Activated CD8-positive, alpha-beta memory T cell treated with anti-CD3 and anti-CD28 coated beads for 4 hours (primary cell): ENCODE measurements around the gene PDCL3.

ENCODE experiments used
- DNase-seq, 2 donors: peaks; one replicate each; pipeline ENCODE4 v3.0.0-alpha.2; 2020; ENCODE audit warnings: low read depth in 2 of 2

The PDCL3 gene

GRCh38 chr2:100562613-100563406, at the start of gene PDCL3:
TSS of gene PDCL3 (plus strand) at chr2:100562993. CDS start at chr2:100563068, 75 bp downstream.
- DNase-seq = peak; percentile 83 to 85

- no peak for DNase-seq
These were observed 49.1 kb upstream of the PDCL3 start for GRCh38 chr2:100513650-100514049.

DNA sequence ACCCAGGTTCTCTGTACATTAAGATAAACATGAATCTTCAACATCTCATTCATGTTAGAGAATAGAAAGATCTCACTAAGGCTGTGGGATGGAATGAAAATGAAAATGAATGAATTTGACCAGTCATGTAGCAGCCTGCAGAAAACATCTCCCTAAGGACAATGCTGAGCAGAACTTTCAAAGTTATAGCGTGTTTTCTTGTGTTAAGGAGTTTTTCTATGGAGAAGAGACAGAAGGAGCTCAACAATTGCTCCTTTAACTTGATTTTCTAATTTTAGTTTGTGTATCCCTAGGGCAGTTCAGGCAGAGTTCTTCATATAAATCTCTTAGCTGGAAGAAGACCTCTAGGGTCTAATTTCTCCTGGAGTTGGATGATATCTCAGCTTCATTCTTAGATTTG, 45.2 kb upstream of the PDCL3 start:
- no peak for DNase-seq

GRCh38 chr2:100518801-100519200, 44.0 kb upstream of the PDCL3 start:
- no peak for DNase-seq

- no peak for DNase-seq
These were observed 42.6 kb upstream of the PDCL3 start for GRCh38 chr2:100520224-100520623.

- no peak for DNase-seq
These were observed 40.4 kb upstream of the PDCL3 start for GRCh38 chr2:100522430-100522829.

DNA sequence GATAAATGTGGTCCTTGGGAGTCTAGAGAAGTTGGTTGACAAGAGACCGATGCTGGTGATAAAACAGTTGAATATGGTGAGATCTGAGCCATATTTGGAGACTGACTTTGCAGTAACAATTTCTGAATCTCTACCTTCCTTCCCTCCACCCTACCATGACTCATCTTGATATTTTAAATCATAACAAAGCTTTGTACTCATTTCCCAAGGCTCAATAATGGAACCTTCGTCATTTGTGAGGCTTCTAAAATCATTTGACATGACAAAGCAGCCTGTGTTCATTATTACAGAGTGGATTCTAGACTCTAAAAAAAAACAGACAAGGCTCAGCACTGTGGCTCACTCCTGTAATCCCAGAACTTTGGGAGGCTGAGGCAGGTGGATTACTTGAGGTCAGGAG, 38.5 kb upstream of the PDCL3 start:
- DNase-seq = no peak

DNA sequence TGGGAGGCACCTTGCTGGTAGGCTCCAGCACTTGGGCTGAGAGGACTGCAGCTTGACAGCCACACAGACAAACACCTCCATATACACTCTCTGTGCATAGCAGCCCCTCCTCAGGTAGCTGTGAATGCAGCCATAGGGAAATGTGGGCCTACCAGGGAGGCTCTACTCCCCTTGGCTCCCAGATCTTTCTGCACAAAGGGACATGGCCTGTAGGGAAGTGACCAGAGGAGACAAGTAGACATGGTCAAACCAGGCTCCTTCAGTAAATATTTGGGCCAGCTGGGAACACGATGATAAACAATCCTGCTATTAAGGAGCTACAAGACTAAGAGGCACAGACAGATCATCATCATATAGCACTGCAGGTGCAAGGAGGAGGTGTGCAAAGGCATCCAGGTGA, 35.9 kb upstream of the PDCL3 start:
- DNase-seq = no peak

DNA sequence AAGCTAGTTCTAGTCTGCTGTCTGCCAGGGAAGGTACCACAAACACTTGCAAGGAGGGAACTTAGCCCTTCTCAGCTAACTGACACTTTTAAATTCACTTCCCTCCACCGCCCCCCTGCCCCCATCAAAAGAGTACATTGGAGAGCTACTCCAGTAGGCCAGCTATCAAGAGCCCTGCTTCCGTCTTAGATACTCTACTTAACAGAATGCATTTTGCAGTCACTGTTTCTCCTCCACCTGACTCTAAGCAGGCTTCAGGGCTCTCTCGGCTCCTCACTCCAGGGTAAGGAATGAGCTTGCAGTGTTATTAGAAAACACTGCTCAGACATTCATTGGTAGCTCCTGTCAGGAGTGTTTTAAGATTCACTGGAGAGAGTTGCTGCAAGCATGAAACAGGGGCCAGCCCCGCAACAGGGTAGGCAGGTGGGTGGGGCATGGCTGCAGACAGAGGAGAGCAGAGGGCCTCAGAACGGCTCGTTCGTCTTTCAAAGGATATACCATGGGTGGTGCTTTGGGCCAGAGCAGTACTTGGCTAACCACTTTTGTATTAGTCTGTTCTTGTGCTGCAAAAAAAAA, 35.3 kb upstream of the PDCL3 start:
- DNase-seq = no peak

- DNase-seq = no peak
These were observed 33.6 kb upstream of the PDCL3 start for GRCh38 chr2:100529176-100529575.

DNA sequence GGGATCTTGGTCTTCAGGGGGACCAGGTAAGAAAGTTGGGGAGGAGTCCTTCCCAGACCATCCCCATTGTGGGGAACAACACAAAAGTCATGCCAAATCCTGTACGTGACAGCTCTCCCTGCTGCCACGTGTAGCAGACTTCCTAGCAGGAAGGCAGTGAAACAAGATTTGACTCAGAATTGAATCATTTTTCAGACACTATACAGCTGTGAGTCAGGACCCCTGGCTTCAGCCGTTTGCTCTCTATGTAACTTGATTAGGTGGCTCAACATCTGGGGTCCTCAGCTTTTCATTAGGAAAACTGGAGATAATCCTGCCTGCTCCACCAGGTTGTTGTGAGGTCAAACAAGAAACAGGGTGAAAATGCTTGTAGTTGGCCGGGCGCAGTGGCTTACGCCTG, 32.9 kb upstream of the PDCL3 start:
- DNase-seq = no peak

DNA sequence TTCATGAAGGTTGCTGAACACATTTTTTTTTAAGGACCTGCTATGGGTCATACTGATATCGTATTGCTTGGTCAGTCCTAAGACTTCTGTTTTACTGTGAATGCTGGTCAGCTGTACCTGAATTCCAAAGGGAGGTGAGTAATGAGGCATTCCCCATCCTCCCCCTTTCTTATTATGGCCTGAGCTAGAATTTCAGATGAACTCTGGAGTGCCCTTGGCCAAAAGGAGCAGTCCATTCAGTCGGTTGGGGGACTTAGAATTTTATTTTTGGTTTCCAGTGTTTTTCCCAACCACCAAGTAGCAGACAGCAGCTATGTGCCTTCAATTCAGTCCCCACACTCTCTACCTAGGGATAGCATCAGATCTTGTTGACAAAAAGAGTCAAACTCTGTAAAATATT, 26.9 kb upstream of the PDCL3 start:
- no peak for DNase-seq

DNA sequence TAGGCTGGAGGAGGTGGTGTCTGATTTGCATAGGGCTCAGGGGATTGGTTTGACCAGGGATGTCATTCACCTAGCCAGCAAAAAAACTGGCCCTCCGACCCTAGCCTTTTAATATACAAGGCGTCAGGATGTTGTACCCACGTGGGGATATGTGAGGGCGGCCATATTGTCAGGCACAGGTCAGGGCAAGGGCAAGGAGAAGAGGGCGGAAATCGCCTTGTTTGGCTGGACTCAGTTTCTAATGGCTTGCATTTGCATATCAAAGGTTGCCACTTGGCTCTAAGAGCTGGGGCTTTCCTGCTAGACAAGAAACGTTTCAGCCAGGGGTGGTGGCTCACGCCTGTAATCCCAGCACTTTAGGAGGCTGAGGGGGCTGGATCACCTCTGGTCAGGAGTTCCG, 24.9 kb upstream of the PDCL3 start:
- no peak for DNase-seq

- no peak for DNase-seq
These were observed 23.6 kb upstream of the PDCL3 start for GRCh38 chr2:100539221-100539620.

DNA sequence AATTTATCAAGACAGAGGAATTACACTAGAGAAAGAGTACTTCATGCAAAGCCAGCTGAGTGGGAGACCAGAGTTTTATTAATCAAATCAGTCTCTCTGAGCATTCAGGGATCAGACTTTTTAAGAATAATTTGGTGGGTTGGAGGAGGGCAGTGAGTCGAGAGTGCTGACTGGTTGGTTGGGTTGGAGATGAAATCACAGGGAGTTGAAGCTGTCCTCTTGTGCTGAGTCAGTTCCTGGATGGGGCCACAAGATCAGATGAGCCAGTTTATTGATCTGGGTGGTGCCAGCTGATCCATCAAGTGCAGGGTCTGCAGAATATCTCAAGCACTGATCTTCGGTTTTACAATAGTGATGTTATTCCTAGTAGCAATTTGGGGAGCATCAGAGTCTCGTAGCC, 21.4 kb upstream of the PDCL3 start:
- DNase-seq = no peak

- no peak for DNase-seq
These were observed 20.4 kb upstream of the PDCL3 start for GRCh38 chr2:100542418-100542817.

- no peak for DNase-seq
These were observed 17.7 kb upstream of the PDCL3 start for GRCh38 chr2:100544911-100545596.

- no peak for DNase-seq
These were observed 16.3 kb upstream of the PDCL3 start for GRCh38 chr2:100546469-100546868.

DNA sequence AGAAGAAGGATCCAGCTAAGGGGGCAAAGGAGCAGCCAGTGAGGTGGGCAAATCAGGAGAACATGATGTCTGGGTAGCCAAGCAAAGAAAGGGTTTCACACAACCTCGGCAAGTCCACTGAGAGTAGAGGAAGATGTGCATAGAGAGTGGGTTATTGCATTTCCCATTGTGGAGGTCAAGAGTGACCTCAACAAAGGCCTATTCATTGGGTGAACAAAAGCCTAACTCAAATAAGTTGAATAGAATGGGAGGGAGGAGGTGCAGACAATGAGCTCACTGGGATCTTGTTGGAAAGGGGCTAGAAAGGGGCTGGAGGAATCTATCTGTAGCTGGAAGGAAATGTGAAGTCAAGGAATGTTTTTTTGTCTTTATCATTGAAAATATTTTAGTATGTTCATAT, 14.0 kb upstream of the PDCL3 start:
- DNase-seq = no peak

- DNase-seq = no peak
These were observed 11.5 kb upstream of the PDCL3 start for GRCh38 chr2:100551303-100551702.

DNA sequence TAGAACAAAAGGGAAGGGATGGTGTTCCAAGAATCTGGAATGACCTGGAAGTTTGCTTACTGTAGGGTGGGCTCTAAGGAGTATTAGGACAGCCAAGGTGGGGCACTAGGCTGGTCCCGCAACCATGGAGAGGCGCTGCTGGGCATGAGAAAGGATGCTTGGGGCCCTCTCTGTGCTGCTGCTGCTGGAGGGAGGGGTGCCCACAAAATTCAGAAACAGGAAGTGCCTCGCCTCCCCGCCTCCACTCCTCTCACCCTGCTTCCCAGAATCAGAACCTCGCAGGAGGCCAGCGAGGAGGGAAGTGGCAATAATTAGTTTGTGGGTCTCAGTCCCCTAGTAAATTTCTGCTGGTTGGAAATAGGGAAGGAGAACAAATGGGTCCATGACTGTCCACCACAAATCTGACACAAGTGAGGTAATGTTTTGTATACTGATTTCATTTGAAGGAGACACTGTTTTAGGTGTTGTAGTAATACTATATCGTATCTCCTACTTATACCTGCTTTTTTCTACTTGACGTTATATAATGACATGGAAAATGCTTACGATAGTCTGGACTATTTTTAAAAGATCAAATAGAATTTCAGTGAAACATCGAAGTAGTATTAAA, 7.9 kb upstream of the PDCL3 start:
- peak in 1 of 2 donors; percentile 13 for DNase-seq

GRCh38 chr2:100556746-100557145, 6.0 kb upstream of the PDCL3 start:
- no peak for DNase-seq
